Right hindlimb (tissue), 1 donor: ENCODE data around the gene SLC26A4.
"Not testable (repeated sequence)": the region's sequence is repeated elsewhere in the genome, so short reads cannot be mapped to it uniquely, and the experiment has no call there.

Experiments
- DNase-seq: peaks from one replicate; pipeline ENCODE4 v3.0.0-alpha.2; 2018

Gene SLC26A4

GRCh38 chr7:107660381-107661080 is at the start of gene SLC26A4:
SLC26A4 (plus strand) TSS chr7:107660828; CDS start chr7:107661642, 814 bp downstream.
- no peak for DNase-seq

GRCh38 chr7:107613439-107613838 is 47.2 kb upstream of the SLC26A4 start:
- no peak for DNase-seq

GRCh38 chr7:107613948-107614347 is 46.7 kb upstream of the SLC26A4 start:
- DNase-seq = no peak

GRCh38 chr7:107614425-107614824 is 46.2 kb upstream of the SLC26A4 start:
- no peak for DNase-seq

GRCh38 chr7:107615910-107616680 is 44.5 kb upstream of the SLC26A4 start:
- DNase-seq = no peak

- no peak for DNase-seq
These were observed 38.2 kb upstream of the SLC26A4 start for GRCh38 chr7:107622429-107622828.

- no peak for DNase-seq
These were observed 37.7 kb upstream of the SLC26A4 start for GRCh38 chr7:107622894-107623293.

GRCh38 chr7:107627002-107627401 is 33.6 kb upstream of the SLC26A4 start:
- DNase-seq = no peak

GRCh38 chr7:107628461-107629064 is 32.1 kb upstream of the SLC26A4 start:
- no peak for DNase-seq

GRCh38 chr7:107630342-107630741 is 30.3 kb upstream of the SLC26A4 start:
- DNase-seq = no peak

- no peak for DNase-seq
These were observed 28.8 kb upstream of the SLC26A4 start for GRCh38 chr7:107631588-107632491.

GRCh38 chr7:107632492-107632865 is 28.1 kb upstream of the SLC26A4 start:
- no peak for DNase-seq

- no peak for DNase-seq
These were observed 22.0 kb upstream of the SLC26A4 start for GRCh38 chr7:107638594-107638993.

- not testable (repeated sequence) for DNase-seq
These were observed 21.6 kb upstream of the SLC26A4 start for GRCh38 chr7:107639070-107639469.

- no peak for DNase-seq
These were observed 19.0 kb upstream of the SLC26A4 start for GRCh38 chr7:107641676-107642075.

GRCh38 chr7:107642501-107642900 is 18.1 kb upstream of the SLC26A4 start:
- DNase-seq = no peak

GRCh38 chr7:107643407-107643806 is 17.2 kb upstream of the SLC26A4 start:
- no peak for DNase-seq

- no peak for DNase-seq
These were observed 16.7 kb upstream of the SLC26A4 start for GRCh38 chr7:107643938-107644308.

GRCh38 chr7:107644309-107644974 is 16.2 kb upstream of the SLC26A4 start:
- no peak for DNase-seq

GRCh38 chr7:107652642-107653041 is 8.0 kb upstream of the SLC26A4 start:
- DNase-seq = no peak

- DNase-seq = no peak
These were observed 2.2 kb upstream of the SLC26A4 start for GRCh38 chr7:107658467-107658866.

- DNase-seq = no peak
These were observed 962 bp upstream of the SLC26A4 start for GRCh38 chr7:107659666-107660065.
